ENCODE data around the gene MIA. TPM values are rescaled to one million over a fixed set of nuclear protein-coding genes. Genes with fewer than 3 reads are reported as not detected.

Gene MIA
- total and polyA plus RNA-seq, 2 of the 8 experiments (the other 6 are each of a cell fraction or from before 2014, with no cell fraction given): not detected

DNA sequence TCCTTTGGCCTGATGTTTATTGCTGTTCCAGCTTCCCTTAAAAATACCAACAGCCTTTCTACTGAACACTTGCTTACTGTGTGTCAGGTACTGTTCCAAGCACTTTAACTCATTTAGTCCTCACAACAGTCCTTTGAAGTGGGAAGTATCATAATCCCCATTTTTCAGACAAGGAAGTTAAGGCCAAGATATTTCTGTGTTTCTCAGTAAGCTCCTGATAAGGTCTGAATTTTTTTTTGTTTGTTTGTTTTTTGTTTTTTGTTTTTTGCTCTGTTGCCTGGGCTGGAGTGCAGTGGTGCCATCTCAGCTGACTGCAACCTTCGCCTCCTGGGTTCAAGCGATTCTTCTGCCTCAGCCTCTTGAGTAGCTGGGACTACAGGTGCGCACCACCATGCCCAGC, 16.8 kb upstream of the MIA start:
- Histone ChIP-seq H3K4ac (replicated peaks; ENCODE audit: insufficient read length, low read depth, low read length) (no peak overlapping the region), H3K4me2 (ENCODE audit: insufficient read depth in 1 of 2, low read depth in 2 of 2, low read length in 2 of 2) (no peak overlapping the region), H2BK120ac (replicated peaks; ENCODE audit: low read depth, low read length) (no peak overlapping the region), H3K18ac (ENCODE audit: extremely low read depth, low read length) (no peak overlapping the region), H3K36me3 (ENCODE audit: control insufficient read depth in 2 of 4, insufficient read depth in 4 of 4, low read length in 3 of 4) (peaks cover 50 to 94% (median 74%) of the 10 kb centered on the region in 4 experiments), H3K56ac (replicated peaks; ENCODE audit: insufficient read length, low read depth, low read length) (no peak overlapping the region), H3K79me2 (ENCODE audit: control insufficient read depth in 1 of 2, insufficient read depth in 2 of 2, low read length in 2 of 2) (peaks cover 22 to 50% of the 10 kb centered on the region in 2 experiments), H3K27me3 (replicated peaks in 1 of 4; ENCODE audit: control insufficient read depth in 3 of 4, extremely low read depth in 1 of 4, insufficient read depth in 3 of 4, low read length in 3 of 4) (no peaks in the 10 kb centered on the region), H2BK5ac (ENCODE audit: low read depth, low read length) (no peak overlapping the region), H3K27ac (ENCODE audit: low read depth, low read length) (no peak overlapping the region), H3K14ac (ENCODE audit: insufficient read length) (no peak overlapping the region), H3K79me1 (ENCODE audit: low read depth, low read length) (peaks cover 9% of the 10 kb centered on the region), H3K23me2 (ENCODE audit: low read depth, low read length) (no peaks in the 10 kb centered on the region; the same call in 1 of the 2 replicates), H4K5ac (ENCODE audit: insufficient read length, low read depth, low read length) (no peak overlapping the region), H2BK15ac (ENCODE audit: low read length) (no peak overlapping the region), H3K4me3 (ENCODE audit: extremely low read depth in 1 of 4, insufficient read depth in 2 of 4, low read depth in 3 of 4, low read length in 4 of 4) (no peak overlapping the region), H2BK20ac (ENCODE audit: low read length) (no peak overlapping the region), H2AFZ (ENCODE audit: low read length) (no peak overlapping the region), H2BK12ac (ENCODE audit: low read depth, low read length) (no peak overlapping the region), H4K91ac (replicated peaks; ENCODE audit: insufficient read length, low read length) (no peak overlapping the region), H3K9ac (replicated peaks in 1 of 4; ENCODE audit: extremely low read depth in 1 of 4, low read depth in 3 of 4, low read length in 3 of 4) (no peak overlapping the region), H4K8ac (ENCODE audit: extremely low read depth, insufficient read depth, low read length) (no peak overlapping the region), H4K20me1 (replicated peaks in 1 of 2; ENCODE audit: control insufficient read depth in 1 of 2, insufficient read depth in 2 of 2, low read length in 2 of 2) (peaks cover 28 to 42% of the 10 kb centered on the region in 2 experiments), H2AK5ac (ENCODE audit: low read depth, low read length) (no peak overlapping the region), H3K4me1 (replicated peaks in 1 of 4; ENCODE audit: control insufficient read depth in 3 of 4, insufficient read depth in 4 of 4, low read length in 3 of 4) (no peaks in the 10 kb centered on the region; a peak in 2 of 7 replicates), H3K9me3 (ENCODE audit: insufficient read depth in 2 of 2, low read depth in 1 of 2, low read length in 1 of 2) (no peaks in the 10 kb centered on the region), H3K23ac (ENCODE audit: insufficient read length) (no peak overlapping the region)
- DNase-seq (ENCODE audit: low read depth in 1 of 2, low spot score in 2 of 2) (no peak), FAIRE-seq (no peak)
- WGBS, 2 experiments (ENCODE audit: extremely low coverage in 1 of 2, insufficient coverage in 1 of 2, insufficient read length in 1 of 2, insufficient replicate concordance in 2 of 2, low coverage in 1 of 2, low lambda C conversion rate in 2 of 2, missing lambda C conversion rate in 1 of 2): 94% methylated on average over 3 of the region's 3 CpGs; no CpG with 5 or more reads in 1 of the 2 experiments
- CTCF ChIA-PET (ENCODE audit: partially characterized antibody): interaction anchor here (0.8 to 1.5 kb wide), 2 partner anchors 19 to 48 kb away, joined by 3 to 7 read pairs; partner anchors contain the start of gene RAB4B
- POLR2A ChIA-PET (ENCODE audit: partially characterized antibody): interaction anchor here (0.9 to 15.7 kb wide), 5 partner anchors 8 to 43 kb away, joined by 4 to 399 read pairs (median 120); partner anchors contain the start of genes ACTMAP, EGLN2, MIA and RAB4B
- TF ChIP-seq SIRT6 (IDR thresholded peaks at IDR 0.05; ENCODE audit: low read length) (no peak), RAD21 (IDR thresholded peaks at IDR 0.05 in 1 of 2, conservative IDR thresholded peaks at IDR 0.05 in 1 of 2; ENCODE audit: low read depth in 2 of 2, low read length in 2 of 2) (no peak), RBBP5 (IDR thresholded peaks at IDR 0.05; ENCODE audit: borderline replicate concordance, low read depth, low read length) (no peak), POLR2AphosphoS5 (IDR thresholded peaks at IDR 0.05; ENCODE audit: low read depth, low read length) (no peak), CTBP2 (IDR thresholded peaks at IDR 0.05; ENCODE audit: borderline replicate concordance, insufficient read depth, insufficient read length, low read length) (no peak), SP4 (IDR thresholded peaks at IDR 0.05; ENCODE audit: low read length) (no peak), FOSL1 (IDR thresholded peaks at IDR 0.05; ENCODE audit: insufficient read depth, low read depth, low read length) (no peak), MAFK (IDR thresholded peaks at IDR 0.05; ENCODE audit: low read depth, low read length) (no peak), TAF1 (IDR thresholded peaks at IDR 0.05; ENCODE audit: low read depth, low read length) (no peak), PHF8 (conservative IDR thresholded peaks at IDR 0.05; ENCODE audit: low read depth, low read length) (no peak), RNF2 (IDR thresholded peaks at IDR 0.05; ENCODE audit: borderline replicate concordance, low read depth, low read length, missing control alignments, poor library complexity, severe bottlenecking) (no peak), TEAD4 (IDR thresholded peaks at IDR 0.05; ENCODE audit: low read depth, low read length) (no peak)
- TF ChIP-seq, protein P1, sequence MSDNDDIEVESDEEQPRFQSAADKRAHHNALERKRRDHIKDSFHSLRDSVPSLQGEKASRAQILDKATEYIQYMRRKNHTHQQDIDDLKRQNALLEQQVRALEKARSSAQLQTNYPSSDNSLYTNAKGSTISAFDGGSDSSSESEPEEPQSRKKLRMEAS (IDR thresholded peaks at IDR 0.05): no peak

All from H1 (cell line).